Astrocyte (in vitro differentiated cells and primary cell): ENCODE data around the gene LYST.

Source experiments
- EZH2 ChIP-seq: IDR thresholded peaks from 2 replicates; pipeline ENCODE4 v1.6.1; 2012; ENCODE audit warnings: mild to moderate bottlenecking, low read length, inconsistent platforms; ENCODE audit not compliant: insufficient read depth
- TF ChIP-seq, protein P1 (sequence below): IDR thresholded peaks from 2 replicates; pipeline ENCODE4 v1.5.1; 2011; ENCODE audit warnings: low read depth, mild to moderate bottlenecking, inconsistent platforms, low read length, moderate library complexity; ENCODE audit not compliant: insufficient read depth

DNA sequence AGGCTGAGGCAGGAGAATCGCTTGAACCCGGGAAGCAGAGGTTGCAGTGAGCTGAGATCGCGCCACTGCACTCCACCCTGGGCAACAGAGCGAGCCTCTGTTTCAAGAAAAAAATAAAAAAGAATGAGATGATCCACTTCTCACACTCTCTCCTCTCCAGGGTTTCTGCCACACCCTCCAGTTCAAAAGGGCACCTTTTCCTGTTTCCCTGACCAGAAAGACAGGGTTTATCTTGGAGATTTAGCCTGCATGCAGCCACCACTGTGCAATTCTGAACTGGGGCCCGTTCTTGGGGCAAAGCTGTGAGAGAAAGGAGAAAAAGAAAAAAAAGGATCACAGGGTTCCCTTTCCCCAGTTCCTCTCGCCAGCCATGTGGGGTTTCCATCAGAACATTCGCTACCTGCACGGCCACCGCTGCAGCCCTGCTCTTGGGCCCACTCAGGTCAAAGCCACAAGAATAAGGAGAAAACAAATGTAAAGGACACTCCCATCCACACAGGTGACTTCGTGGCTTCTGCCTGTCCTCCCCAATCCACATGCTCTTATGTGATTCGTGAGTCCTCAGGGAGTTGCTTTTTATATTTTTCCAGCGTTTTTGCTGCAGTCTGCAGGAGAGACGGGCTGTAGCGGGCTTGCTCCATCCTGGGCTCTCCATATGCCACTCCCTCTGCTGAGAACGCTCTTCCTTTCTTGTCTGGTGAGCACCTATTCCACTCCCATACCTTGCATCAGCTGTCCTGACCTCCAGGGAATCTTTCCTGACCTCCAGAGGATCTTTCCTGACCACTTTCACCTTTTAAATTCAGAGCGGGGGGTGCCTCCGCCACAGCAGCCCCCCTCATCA, 243.5 kb downstream of the LYST start:
- TF ChIP-seq, protein P1, sequence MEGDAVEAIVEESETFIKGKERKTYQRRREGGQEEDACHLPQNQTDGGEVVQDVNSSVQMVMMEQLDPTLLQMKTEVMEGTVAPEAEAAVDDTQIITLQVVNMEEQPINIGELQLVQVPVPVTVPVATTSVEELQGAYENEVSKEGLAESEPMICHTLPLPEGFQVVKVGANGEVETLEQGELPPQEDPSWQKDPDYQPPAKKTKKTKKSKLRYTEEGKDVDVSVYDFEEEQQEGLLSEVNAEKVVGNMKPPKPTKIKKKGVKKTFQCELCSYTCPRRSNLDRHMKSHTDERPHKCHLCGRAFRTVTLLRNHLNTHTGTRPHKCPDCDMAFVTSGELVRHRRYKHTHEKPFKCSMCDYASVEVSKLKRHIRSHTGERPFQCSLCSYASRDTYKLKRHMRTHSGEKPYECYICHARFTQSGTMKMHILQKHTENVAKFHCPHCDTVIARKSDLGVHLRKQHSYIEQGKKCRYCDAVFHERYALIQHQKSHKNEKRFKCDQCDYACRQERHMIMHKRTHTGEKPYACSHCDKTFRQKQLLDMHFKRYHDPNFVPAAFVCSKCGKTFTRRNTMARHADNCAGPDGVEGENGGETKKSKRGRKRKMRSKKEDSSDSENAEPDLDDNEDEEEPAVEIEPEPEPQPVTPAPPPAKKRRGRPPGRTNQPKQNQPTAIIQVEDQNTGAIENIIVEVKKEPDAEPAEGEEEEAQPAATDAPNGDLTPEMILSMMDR, result no peak
- no peak for TF ChIP-seq EZH2
